ENCODE data around the gene SLC8A3.

SLC8A3 gene

DNA sequence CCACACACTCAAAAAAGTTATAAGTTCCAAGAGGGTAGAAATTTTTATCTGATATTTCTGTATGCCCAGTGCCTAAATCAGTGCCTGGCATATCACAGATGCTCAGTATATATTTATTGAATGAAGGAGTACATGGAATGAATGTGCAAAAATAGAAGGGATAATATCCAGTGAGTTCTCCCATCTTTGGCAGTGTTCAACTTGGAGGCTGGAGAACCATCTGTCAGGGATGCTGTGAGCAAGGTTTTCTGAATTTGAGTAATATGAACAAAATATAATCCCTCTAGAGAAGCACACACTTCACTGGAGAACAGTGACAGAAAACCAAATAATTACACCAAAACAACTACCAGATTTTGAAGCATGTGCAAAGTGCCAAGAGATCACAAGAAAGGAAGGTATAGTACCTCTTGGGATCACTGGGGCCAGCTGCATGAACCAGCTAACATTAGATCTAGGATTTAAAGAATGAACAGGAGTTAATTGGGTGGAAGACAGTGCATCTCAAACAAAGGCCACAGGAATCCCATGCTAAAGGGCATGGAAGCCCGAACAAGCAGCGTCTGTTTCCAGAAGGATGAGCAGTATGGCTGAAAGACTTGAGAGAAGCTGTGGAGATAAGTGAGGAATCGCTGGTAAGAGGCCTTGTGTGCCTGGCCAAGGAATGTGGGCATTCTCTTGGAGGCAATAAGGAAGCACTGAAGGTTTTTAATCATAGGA lies 11.5 kb downstream of the SLC8A3 start:
- DNase-seq = no peak

DNA sequence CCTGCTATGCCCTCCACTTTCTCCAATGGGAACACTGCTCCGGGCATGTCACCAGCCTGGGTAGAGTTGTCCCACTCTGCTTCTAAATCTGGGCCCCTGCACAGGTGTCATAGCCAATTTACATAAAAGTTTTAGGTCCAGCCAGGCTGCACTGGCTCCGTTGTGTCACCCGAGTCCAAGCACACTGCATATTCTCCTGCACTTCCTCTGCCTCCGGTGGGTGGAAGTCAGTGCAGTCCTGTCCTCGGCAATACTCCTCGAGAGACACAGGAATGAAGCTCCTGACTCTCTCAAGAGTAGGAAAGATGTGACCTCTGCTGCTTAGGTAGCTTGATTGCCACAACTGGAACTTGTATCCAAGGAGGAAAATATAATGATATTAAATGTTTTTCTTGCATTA lies 15.2 kb downstream of the SLC8A3 start:
- no peak for DNase-seq

DNA sequence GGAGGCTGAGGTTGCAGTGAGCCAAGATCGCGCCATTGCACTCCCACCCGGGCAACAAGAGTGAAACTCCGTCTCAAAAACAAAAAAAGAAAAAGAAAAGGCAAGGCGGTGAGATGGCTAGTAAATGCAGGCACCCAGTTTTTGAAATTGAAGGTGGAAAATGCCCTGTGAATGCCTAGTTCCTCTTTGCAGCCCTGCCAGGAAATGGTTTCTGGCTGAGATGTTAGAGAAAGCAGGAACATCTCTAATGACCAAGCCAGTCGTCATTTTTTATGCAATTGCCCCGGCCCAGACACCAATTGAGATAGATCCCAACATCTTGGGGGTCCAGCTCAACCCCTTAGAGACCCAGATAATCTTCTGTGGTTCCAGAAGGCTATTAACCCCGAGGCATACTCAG lies 17.0 kb downstream of the SLC8A3 start:
- DNase-seq = no peak

DNA sequence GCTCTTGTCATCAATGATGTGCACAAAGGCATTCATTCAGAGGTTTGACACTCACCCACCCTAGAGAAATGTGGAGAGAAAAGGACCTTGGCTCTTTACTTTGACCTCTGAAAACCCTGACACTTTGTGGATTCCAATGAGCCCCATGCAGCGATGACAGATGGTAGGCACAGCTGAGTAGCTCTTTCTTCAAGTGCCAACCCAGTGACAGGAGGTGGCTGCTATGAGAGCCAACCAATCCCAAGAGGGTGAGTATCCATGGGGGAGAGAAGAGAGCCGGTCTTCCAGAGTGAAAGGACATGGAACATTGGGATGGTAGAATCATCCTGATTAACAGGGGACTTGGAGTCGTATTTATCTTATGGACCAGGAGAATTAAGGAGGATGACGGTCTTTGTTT lies 17.8 kb downstream of the SLC8A3 start:
- DNase-seq = no peak

DNA sequence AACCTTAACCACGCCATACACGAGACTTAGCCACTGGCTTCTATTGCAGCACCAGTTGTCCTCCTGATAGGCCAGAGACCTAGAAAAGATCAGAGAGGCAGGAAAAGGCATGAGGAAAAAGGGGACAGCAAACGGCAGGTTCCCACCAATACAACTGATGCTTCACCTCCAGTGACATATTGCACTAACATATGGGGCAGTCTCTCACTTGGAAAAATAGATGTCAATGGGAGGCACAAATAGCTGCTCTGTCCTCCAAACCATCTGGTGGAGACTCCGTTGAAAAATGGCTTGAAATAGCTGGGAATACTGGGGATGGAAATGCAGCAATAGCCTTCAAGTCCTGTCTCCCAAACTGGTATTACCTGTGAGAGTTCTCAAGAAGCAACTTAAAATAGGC lies 20.3 kb downstream of the SLC8A3 start:
- DNase-seq = no peak

DNA sequence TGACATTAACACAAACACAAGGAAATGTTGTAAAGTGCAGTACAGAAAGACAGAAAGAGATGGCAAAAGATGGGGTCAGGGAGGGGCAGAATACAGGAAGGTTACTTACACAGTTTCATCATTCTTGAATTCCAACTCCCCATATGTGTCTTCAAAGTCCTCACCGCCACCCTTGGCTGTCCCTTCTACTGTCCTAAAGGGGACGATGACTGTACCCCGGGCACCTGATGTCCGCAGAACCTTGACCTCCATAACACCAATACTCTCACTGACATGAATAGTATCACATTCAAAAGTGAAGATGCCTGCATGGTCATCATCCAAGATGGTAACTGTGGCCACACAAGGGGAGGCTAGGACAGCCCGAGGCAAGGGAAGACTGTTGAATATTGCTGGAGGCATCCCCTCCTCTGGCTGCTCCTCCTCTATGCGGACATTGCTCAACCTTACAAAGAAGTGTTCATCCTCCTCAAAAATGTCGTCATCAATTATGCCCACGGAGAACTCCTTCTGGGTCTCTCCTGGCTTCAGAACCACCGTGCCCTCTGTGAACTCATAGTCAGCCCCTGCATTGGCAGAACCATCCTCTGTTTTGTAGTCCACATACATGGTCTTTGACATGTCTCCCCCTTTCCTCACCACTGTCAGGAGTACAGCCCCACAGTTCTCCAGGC lies 22.1 kb downstream of the SLC8A3 start:
- DNase-seq = no peak

DNA sequence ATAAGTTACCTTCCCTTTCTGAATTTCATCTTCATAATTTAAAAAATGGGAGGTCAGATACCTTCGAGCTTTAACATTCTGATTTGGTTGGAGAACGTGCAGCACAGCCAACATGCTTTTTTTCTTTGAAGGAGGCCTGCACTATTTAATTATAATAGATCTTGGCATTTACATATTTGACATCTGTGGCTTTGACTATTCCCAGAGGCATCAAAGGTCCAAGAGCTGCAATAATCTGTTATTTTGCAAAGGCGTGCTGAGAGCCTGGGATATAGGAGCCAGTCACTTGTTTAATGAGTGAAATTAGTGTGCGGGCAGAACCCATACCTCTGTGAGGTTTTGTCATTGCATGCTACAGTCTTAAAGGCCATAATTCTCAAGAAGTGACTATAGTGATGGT lies 26.4 kb downstream of the SLC8A3 start:
- no peak for DNase-seq

DNA sequence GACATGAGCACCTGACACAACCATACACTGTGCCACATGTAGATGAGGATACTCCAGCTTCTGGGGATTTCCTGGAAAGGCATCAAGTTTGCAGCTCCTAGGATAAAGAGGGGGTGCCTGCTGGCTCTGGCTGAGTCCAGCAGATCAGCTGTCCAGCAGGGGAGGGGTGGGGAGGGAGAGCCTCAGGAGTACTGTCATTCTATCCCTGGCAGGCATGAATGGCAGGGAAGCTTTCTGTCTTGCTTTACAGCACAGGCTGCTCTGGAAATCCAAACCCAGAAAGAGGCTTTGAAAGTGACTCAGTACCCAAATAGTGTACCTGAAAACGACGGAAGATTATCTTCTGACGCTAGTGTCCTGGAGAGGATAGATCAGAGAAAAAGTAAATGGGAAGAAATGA lies 32.2 kb downstream of the SLC8A3 start:
- no peak for DNase-seq

DNA sequence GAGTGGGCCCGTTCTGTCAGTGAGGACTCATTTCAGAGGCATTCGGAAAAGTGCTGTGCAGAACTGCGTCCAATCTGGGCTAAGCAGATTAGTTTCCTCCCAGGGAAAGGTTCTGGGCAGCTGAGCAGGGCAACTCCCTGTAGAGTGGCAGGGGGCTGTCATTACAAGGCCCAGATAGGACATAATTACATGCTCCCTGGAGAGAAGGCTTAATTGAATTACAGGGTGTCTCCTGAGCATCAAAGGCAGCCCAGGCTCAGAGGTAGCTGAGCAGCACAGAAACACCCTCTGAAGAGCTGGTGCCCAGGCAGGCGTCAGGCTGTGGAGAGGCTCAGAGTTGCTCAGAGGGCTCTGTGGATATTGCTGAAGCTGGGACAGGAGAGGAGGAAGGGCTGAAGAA lies 36.0 kb downstream of the SLC8A3 start:
- no peak for DNase-seq

DNA sequence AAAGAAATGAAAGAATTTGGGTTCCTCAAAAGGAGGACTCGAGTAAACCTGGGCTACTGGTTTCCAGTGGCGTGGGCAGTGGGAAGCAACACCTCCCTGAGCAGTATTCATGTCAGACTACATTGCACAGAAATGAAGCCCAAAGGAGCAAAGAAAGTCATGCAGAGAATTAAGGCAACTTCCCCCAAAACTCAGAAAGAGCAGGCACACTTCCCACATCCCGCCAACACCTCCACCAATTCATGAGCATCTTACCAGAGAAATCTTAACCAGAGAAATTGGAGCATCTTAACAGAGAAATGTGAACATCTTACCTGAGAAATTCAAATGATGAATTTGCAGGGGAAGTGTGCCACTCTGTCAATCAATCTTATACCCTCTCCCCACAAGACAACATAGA lies 36.7 kb downstream of the SLC8A3 start:
- no peak for DNase-seq

DNA sequence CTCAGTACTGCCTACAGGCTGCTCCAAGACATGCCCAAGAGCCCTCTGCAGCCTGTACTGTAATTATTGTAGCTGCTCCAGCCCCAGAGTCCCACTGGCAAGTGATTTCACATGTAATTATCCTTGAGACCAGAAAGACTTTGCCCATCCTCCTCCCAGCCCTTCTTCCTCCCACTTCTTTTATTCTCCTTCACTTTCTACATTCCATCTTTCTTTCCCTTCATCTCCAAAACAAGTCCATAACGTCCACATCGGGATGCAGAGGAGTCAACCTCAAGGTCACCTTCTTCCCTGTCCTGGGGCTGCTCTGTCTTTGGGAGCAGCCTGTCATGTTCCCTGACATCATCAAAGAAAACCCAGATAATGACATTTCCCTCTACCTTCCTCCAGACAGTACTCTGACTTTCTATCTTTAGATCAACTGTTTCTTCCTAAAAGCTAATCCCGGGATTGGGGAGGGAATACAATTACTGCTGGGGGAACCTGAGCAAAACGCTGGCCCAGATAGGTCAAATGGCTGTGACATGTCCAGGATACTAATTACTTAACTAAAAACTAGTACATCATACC lies 39.1 kb downstream of the SLC8A3 start:
- no peak for DNase-seq

DNA sequence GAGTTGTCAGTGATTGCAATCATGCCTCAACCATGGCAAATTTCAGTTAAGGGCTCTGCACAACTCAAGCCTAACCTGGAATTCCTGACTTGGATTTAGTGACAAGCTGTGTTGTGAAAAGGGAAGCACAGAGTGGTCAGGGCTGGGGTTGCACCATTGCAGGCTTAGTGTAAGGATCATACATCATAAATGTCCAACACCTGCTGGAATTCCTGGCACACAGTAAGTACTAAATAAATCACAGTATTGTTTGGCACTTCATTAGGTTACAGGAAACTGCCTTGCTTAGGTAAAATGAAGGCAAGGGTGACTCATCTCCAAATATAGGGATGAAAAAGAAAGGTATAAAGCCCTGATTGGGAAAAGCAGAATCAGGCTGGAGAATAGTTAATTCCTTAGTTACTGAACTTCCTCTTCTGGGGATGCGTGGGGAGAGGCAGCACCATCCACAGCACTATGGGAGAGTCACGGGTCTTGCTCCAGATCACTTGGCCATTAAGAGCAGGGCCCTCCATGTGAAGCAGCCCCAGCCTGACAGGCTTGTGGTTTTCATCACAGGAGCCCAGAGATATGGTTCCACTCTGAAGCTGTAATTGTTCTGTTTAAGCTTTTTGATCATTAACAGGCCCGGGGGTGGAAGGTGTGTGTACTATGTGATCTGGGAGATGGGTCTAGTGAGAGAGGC lies 39.7 kb downstream of the SLC8A3 start:
- no peak for DNase-seq

DNA sequence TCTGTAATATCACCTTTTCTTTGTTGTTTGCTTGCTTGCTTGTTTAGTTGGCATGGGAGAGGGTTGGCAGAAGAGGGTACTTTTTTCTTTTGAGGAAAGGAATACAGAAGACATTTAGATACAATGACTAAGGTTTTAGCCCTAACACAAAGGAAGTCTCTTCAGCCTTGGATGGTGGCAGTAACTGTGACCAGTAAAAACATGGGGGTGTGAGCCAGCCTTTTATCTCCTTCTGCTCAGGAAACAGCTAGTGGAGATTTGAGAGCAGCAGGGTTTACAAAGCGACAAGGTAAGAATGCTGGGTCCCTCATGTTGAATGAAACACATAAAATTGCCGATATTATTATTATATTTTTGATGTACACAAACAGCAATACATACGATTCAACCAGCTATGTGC lies 40.4 kb downstream of the SLC8A3 start:
- DNase-seq = no peak

DNA sequence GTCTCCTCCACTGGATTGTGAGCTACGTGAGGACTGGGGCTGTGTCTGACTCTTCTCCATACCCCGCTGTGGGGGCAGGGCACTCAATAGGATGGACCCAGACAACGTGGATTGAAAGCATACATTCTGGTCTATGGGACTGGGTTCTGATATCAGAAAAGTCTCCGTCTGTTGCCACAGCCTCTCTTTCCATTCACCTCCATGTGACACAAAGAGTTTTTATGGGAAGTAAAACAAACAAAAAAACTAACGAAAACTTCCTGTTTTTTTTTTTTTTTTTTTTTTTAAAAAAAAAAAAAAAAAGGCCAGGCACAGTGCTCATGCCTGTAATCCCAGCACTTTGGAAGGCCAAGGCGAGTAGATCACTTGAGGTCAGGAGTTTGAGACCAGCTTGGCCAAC lies 44.7 kb downstream of the SLC8A3 start:
- no peak for DNase-seq

DNA sequence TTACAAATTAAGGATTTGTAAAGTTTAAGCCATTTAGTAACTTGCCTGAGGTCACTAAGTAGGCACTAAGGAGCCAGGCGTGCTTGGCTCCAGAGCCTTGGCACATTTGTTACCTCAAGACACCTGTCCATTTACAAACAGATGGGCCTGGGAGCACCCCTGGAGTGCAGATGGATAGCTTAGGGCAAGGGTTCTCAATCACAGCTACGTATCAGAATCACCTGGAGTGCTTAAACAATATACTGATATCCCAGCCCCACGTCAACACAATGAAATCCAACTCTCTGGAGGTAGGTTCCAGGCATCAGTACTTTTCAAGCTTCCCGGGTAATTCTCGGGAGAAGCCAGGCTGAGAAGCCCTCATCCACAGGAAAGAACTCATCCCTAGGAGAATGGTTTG lies 45.4 kb downstream of the SLC8A3 start:
- no peak for DNase-seq

DNA sequence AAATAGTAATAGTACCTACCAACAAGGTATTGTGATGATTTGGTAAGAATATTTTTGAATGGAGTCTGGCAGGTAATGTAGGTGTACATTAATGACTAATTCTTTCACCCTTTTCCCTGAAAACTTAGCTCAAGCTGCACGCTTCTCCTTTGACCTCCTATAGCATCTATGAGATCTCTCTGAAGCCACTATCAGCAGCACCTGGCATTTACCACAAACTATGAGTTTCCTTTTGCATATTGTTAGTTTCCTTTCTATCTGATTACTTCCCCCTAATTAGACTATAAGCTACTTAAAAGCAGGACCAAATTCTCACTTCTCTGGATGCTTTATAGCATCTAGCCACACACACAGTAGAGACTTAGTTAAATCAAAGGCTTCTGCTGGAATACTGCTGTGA lies 48.1 kb downstream of the SLC8A3 start:
- DNase-seq = no peak

DNA sequence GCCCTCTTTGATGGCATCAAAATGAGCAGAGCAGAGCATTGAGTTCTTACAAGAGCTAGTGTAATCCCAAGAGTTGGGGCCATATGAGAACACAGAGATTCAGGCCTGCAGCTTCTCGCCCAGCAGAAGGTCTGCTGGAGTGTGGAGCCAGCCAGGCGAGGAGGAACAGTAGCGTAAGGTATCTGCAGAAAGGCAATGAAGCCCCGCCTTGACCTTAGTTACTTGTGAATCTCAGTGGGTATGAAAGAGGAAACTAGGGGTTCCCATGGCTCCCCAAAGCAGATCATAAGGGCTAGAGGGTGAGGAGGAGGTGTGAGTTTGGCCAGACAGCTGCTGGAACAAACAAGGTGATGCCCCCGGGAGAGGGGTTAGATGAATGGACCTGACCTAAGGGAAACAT lies 49.4 kb downstream of the SLC8A3 start:
- no peak for DNase-seq

DNA sequence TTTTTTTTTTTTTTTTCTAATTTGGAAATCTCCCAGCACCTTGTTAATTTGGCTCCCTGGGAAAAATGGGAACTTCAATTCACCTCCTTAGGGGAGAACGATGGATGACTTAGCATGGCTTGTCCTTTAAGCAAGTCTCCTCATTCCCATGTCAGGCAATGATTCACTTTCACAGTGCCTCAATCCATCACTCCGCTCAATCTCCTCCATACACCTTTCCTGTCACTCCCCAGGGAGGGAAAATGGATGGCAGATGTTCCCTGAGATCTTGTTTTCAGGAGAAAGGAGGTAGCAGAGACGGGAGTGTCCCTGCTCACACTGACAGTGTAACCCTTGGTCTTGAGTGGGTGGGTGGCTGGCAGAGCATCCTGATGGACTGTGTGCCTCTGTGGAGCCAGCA lies 51.0 kb downstream of the SLC8A3 start:
- no peak for DNase-seq

DNA sequence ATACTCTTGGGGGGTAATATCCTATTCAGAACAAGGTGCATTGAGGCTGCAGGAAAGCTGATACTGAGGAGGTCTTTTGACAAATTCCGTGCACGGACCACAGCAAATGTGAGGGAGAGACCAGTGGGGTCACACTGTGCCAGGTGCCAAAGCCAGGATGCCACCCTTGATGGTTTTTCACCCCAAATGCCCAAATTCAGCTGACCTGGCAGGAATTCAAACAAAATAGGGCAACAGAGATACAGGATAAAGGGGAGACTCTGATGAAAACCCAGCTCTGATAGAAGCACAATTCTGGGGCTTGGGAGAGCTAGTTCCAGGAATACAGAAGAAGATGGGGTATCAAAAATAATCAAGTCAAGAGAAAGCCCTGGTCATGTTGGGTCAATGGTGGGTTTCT lies 55.3 kb downstream of the SLC8A3 start:
- DNase-seq = no peak

DNA sequence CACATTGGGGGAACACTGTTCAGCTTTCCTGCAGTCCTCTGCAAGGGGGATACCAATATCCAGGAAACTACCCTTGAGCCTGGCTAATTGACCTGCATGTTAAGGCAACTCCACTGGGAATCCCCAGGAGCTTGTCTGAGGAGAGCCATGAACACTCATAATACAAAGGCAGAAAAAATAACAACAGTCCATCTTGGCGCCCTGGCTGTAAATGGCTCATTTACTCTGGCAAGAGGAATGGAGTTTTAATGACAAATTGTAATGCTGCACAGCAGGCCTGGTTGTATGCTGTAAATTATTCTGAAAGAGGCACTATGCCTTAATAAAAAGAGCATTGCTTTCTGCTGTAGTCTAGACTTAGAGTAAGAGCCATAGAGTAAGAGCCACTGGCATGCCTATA lies 58.3 kb downstream of the SLC8A3 start:
- DNase-seq = no peak

DNA sequence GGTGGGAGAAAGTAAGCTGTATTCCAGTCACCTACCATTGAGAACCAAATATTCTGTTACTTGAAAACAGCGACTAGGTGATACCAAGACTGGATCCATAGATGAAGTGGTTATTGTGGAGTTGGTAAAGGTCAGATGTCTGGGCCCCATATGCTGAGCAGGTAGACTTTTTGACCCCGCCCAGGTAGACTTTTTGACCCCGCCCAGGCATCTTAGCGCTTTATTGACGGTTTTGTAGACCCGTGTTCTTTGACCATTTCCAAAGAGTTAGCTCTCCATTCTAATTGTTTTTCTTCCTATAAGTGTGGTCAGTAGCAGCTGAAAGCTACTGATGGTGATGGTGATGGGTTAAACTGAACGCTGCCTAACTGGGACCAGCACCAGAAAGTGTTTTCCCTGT lies 61.6 kb downstream of the SLC8A3 start:
- DNase-seq = no peak

DNA sequence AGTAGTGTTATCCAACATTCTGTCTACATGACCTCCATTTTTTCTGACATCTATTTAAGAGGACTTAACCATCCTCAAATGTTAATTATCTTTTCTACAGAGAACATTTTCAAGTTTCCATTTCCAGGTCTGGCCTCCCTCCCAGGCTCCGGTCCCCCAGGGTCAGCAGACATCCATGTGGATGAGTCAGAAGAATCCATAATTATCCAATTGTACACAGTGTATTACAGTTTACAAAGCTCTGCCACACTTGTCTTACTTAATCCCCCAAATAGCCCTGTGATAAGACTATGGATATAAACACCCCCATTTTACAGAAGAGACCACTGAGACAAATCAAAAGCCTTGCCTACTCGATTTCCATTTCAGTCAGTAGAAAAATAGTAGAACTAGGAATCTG lies 65.0 kb downstream of the SLC8A3 start:
- no peak for DNase-seq

DNA sequence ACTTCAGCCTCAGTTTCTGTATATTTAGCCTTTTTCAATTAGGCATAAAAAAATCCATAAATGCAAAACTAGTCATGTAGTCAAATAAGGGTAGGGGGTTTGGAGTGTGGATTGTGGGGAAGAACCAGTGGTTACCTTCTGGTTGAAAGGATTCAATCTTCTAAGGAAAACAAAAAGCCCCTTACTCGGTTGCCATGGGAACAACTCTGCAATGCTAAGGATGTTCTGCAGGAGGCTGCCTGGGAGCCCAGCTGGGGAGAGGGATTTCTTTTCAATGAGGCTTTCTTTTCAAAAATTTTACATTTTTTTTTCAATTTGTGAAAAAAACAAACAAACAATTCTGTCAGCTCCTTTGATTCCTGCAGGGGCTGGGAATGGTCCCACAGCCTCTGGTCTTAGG lies 67.2 kb downstream of the SLC8A3 start:
- no peak for DNase-seq

DNA sequence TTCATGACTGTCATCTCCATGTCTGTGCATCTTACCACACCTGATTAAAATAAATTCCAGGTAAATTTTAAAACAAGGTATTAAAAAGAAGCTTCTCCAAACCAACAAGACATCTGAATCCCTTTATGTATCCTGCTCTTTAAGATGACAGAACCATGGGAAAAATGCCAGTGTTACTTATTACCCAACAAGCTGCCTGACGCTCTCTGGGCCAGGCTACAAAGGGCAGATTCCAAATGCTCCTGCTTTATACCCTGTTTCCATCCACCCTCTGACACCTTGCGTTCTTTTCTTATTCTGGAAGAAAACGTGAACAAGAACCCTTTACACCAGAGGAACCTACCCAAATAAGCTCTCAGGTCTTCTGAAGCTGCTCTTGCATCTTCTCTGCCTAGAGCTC lies 70.7 kb downstream of the SLC8A3 start:
- DNase-seq = no peak
